Activated naive CD8-positive, alpha-beta T cell treated with anti-CD3 and anti-CD28 coated beads, Interleukin-2, amount 10 ng/mL, durations not matched to agents 7 days and 5 days (primary cell): ENCODE results near the gene LMOD1. TPM values are rescaled to one million over a fixed set of nuclear protein-coding genes. Genes with fewer than 3 reads are reported as not detected.

Experiments
- ATAC-seq: fragments of 150-1000 bp; cut with Tn5 transposase; one replicate; pipeline ENCODE4 v1.10.0; 2021; ENCODE audit warnings: low read depth, moderate library complexity
- POLR2A ChIA-PET: fragments of 350-600 bp; sonication (Branson Sonifier 250); formaldehyde crosslinking; loops from one replicate; lab custom pipeline; 2021; ENCODE audit warnings: antibody characterized with exemption; lab: Charles Lee
- DNase-seq: peaks from one replicate; pipeline ENCODE4 v3.0.0; 2021
- H3K27ac Mint-ChIP-seq: one replicate; pipeline ENCODE4 v1.8.0; 2022; ENCODE audit warnings: mild to moderate bottlenecking, mixed read lengths
- H3K27me3 Mint-ChIP-seq: one replicate; pipeline ENCODE4 v1.8.0; 2022; ENCODE audit warnings: mild to moderate bottlenecking, moderate library complexity, mixed read lengths
- H3K36me3 Mint-ChIP-seq: one replicate; pipeline ENCODE4 v1.8.0; 2021; ENCODE audit warnings: mild to moderate bottlenecking, mixed read lengths
- H3K4me1 Mint-ChIP-seq: one replicate; pipeline ENCODE4 v1.8.0; 2021; ENCODE audit warnings: mixed read lengths
- H3K4me3 Mint-ChIP-seq: one replicate; pipeline ENCODE4 v1.8.0; 2022; ENCODE audit warnings: mild to moderate bottlenecking, moderate library complexity, mixed read lengths
- H3K9me3 Mint-ChIP-seq: one replicate; pipeline ENCODE4 v1.8.0; 2021; ENCODE audit warnings: mixed read lengths
- microRNA-seq: library from miRNA; unstranded; fragments of <30 nt; microRNA quantifications from one replicate; pipeline ENCODE4 v1.2.0, GENCODE V29; 2022
- total RNA-seq, 2 experiments: library from RNA; stranded (reverse); gene quantifications; one replicate each; pipeline ENCODE4 v1.2.3, GENCODE V29; 2021

The LMOD1 gene
- total RNA-seq, 2 experiments from 2014 or later: not detected

- Mint-ChIP-seq H3K36me3 (peaks cover 16% of the 10 kb centered on the region), H3K27me3 (no peaks in the 10 kb centered on the region), H3K4me1 (peaks cover 5% of the 10 kb centered on the region), H3K4me3 (no peak overlapping the region), H3K27ac (no peak overlapping the region), H3K9me3 (no peaks in the 10 kb centered on the region)
- no peak for ATAC-seq
- POLR2A ChIA-PET: no interaction called here
- no peak for DNase-seq
These were observed 99.2 kb downstream of the LMOD1 start for GRCh38 chr1:201847150-201847549.

Small RNA genes within 50 kb of the gene (microRNA-seq; reads per million reads assigned to microRNA genes)
- gene MIR6739: not detected

Other genes starting within 250 kb of the LMOD1 start
- 10 to 100 TPM; 50.4 to 51.2 TPM for gene IPO9, start 117.4 kb downstream of the LMOD1 start, total RNA-seq
- gene SHISA4, start 57.6 kb downstream of the LMOD1 start, total RNA-seq: under 1 TPM in 1 of 2 experiments, not detected in 1; 0.23 TPM
- 10 to 100 TPM; 34.0 to 39.5 TPM for gene TIMM17A, start 9.0 kb upstream of the LMOD1 start, total RNA-seq
- 10 to 100 TPM; 33.7 TPM for gene RNPEP, start 36.1 kb upstream of the LMOD1 start, total RNA-seq
- under 1 TPM; 0.82 to 0.83 TPM for gene ELF3, start 64.0 kb upstream of the LMOD1 start, total RNA-seq
- not detected for gene GPR37L1, start 176.4 kb upstream of the LMOD1 start, total RNA-seq
- gene ARL8A, start 198.2 kb upstream of the LMOD1 start, total RNA-seq: 10 to 100 TPM; 45.9 to 56.5 TPM
- 100 to 1,000 TPM; 172 to 181 TPM for gene PTPN7, start 214.1 kb upstream of the LMOD1 start, total RNA-seq
- gene LGR6, start 247.3 kb upstream of the LMOD1 start, total RNA-seq: 1 to 10 TPM; 2.7 to 5.2 TPM